ENCODE measurements around the gene STK10.
"Not testable (repeated sequence)": the region's sequence is repeated elsewhere in the genome, so short reads cannot be mapped to it uniquely, and the experiment has no call there.

Gene STK10

DNA sequence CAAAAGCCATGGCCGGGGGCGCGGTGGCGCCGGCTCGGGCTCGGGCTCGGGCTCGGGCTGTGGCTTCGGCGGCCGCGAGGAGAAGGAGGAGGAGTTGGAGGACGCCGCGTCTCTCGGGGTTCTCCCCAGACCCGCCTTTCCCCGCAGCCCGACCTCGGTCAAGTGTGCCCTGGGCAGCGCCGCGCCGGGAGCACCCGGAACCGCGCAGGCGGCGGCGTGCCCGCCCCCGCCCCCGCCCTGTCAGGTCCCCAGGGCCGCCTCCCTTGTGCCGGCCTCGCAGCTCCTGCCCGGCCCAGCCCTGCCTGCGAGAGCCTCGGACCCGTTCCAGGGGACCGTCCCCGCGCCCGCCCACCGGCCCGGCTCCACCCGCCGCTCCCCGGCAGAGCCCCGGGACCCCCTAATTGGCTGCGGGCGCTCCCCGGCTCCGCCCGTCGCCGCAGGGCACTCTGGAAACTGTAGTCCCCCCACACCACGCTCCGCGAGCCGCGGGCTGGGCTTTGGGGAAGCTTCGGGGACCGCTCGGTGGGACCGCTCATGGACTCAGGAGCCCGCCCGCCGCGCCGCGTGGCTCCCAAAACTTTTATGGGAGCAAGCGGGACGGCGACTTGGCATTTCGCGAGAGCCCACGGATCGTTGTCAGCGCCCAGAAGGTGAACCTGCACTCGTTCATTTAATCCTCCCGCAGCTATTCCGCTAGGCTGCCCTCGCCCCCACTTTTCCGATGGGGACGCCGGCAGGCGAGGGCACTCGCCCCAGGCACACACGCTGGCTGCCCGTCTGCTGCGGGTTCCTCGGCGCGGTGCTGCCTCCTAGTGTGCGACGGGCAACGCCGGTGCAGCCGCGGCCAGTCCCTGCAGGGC lies at the start of gene STK10:
TSS of gene STK10 (minus strand) at position 192 of the 860 bp plus-strand sequence. CDS start at position 10, 182 bp downstream.
- peak; percentile 81 to 87 for DNase-seq (ENCODE audit: low read depth in 2 of 2)

DNA sequence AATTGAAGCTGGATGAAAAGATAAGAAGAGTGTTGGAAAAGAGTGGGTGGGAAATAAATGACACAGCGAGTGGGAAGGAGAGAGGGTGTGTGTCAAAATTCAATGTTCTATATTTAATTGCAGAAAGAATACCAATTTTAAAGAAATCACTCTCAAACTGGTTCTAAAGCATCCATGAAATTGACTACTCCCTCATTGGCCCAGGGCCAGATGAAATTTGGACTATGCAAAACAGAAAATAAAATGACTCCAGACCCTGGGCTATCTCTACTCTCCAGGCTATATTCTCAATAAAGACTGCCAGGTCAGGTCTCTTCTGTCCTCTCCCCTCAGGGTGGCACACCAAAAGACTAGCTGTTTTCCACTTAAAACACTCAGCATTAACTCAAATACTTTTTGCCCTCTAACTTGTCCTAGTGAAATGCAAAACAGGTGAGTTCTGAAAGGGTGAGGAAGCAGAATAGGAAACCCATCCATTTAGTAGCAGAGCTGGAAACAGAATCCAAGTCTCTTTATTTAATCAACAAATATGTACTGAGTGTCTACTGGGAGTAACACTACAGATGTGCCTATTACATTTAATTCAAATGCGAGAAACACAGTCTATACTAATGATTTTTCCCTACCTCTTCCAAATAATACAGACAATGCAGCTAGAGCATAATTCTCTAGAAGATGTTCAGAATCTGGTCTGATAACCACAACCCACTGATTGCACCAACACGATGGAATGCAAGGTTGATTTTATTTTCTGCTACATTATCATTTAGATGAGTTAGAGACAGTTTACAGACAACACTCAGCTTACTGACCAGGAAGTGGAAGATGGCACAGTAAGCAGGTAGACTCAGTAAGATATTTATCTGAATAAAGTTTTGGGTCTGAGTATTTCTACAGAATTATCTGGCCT lies 48.1 kb upstream of the STK10 start:
- no peak for DNase-seq (ENCODE audit: low read depth in 2 of 2)

DNA sequence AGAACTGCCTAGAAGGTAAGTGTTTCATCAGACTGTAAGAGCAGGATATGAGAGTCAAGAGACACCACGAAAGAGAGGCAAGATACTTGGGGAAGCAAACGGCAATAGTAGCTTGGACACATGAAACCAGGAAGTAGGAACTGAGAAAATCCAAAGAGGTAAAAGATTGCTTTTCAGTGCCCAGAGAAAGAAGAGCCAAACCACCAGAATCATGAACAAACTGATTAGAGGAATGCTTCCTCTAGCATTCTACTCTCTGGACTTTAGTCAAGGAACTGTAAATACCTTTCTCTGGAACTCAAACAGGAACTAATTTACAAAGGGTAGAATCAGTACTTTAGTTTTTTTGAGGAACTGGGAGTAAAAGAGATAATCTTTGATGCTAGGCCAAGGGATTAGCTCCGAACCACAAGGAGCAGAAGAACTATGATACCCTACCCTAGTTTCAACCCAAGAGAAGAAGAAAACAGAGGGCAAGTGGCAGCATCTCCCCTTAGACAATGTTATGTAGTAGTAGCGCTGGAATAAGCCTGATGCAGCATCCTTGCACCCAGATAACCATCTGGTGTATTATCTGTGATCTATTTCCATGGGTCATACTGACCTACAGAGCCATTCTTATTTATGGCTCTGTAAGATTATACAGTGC lies 47.2 kb upstream of the STK10 start:
- no peak for DNase-seq (ENCODE audit: low read depth in 2 of 2)

DNA sequence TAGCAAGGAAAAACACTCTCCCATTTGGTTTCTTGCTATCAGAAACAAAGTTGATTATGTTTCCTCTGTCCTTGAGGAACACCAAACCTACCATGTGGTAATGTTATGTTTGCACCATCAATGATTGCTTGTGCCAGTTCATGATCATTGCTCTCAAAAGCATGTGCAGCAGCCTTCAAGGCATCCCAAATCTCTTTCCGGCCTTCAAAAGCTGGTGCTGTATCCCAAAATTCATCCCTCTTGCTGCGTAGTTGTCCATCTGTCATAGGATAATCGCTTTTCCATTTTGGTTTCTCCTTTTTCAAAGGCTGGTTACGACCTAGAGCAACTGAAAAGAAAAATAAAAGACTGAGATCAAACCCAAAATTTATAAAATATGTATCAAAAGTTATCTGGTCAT lies 46.0 kb upstream of the STK10 start:
- no peak for DNase-seq (ENCODE audit: low read depth in 2 of 2)

DNA sequence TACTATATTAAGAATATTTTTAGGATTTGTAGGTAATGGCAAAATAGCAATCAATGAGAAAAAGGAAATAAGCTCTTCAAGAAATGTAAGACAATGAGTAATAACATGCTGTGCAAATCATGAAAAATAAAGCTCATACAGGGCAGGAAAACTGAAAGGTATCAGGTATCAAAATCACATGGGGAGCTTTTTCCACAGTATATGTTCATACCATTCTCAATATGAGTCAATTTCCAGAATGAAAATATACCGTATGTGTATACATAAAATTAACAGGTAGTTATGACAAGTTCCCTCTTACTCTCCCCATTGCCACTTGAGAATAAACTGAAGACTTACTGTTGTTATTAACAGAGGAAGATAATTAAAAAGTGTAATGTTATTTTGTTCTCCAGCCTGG lies 41.9 kb upstream of the STK10 start:
- no peak for DNase-seq (ENCODE audit: low read depth in 2 of 2)

DNA sequence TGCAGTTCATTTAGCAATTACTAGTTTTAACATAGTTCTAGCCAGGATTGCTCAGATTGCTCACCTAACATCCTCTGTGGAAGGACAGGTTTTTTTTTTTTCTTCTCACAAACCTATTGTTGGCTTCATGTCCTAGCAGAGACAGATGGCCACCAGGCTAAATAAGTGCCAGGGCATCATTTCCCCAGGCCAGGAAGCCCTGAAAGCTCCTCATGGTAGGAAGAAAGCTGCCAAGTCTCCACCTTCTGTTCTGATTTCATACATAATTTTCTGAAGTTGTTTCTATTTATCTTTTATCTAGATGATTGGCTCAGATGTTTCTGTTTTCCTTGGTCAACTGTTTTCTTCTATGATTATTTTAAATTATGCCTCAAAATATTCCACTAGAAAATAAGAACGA lies 37.0 kb upstream of the STK10 start:
- no peak for DNase-seq (ENCODE audit: low read depth in 2 of 2)

DNA sequence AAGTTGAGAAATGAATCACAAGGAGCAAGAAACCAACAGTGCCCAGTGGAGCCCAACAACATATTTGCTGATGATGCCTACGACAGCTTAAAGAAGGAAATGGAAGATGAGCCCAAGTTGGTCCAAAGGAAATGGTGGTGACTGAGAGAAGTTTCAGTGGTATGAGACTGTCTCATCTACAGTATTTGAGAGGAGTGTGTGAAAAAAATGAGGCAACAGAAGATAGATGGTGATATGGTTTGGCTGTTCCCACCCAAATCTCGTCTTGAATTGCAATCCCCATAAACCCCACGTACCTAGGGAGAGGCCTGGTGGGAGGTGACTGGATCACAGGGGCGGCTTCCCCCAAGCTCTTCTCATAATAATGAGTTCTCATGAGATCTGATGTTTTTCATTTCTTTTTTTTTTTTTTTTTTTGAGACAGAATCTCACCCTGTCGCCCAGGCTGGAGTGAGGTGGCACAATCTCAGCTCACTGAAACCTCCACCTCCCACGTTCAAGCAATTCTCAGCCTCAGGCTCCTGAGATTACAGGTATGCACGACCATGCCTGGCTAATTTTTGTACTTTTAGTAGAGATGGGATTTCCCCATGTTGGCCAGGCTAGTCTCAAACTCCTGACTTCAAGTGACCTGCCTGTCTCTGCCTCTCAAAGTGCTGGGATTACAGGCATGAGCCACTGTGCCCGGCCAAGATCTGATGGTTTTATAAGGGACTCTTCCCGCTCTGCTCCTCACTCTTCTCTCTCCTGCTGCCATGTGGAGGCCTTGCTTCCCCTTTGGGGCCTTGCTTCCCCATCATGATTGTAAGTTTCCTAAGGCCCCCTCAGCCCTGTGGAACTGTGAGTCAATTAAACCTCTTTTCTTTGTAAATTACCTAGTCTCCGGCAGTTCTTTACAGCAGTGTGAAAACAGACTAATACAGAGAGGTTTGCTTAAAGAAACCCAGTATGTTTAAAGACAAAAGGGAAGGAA lies 36.2 kb upstream of the STK10 start:
- DNase-seq (ENCODE audit: low read depth in 2 of 2) = peak; percentile 33 to 69

DNA sequence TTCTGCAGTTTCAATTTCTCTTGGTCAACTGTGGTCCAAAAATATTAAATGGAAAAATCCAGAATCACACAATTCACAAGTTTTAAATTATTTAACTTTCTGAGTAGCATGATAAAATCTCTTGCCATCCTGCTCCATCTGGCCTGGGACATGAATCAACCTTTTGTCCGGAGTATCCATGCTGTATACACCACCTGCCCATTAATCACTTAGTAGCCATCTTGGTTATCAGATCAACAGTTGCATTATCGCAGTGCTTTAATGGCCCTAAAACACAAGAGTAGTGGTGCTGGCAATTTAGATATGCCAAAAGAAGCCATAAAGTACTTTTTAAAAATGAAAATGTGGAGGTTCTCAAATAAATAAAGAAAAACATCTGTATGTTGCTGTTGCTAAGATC lies 31.3 kb upstream of the STK10 start:
- no peak for DNase-seq (ENCODE audit: low read depth in 2 of 2)

DNA sequence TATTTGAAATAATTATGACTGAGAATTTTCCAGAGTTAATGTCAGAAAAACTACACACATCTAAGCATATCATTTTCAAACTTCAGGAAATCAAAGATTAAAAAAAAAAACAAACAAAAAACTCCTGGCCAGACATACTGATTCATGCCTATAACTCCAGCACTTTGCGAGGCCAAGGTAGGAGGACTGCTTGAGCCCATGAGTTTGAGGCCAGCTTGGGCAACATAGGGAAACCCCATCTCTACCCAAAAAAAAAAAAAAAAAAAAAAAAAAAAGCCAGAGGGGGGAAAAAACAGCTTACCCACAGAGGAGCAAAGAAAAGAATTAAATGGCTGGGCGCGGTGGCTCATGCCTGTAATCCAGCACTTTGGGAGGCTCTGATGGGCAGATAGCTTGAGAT lies 28.3 kb upstream of the STK10 start:
- DNase-seq (ENCODE audit: low read depth in 2 of 2) = no peak

DNA sequence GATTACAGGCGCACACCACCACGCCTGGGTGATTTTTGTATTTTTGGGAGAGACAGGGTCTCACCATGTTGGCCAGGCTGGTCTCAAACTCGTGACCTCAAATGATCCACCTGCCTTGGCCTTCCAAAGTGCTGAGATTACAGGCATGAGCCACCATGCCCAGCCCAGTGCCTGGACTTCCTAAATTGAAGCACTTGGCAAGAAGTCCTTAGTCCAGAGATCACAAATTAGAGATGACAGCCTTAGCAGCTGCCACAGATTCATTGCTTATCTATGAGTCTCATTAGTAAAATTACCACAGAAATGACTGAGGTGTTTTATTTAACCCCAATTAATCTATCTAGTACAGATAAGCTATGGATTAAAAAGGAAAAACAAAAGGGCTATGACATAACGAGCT lies 25.1 kb upstream of the STK10 start:
- DNase-seq (ENCODE audit: low read depth in 2 of 2) = no peak

DNA sequence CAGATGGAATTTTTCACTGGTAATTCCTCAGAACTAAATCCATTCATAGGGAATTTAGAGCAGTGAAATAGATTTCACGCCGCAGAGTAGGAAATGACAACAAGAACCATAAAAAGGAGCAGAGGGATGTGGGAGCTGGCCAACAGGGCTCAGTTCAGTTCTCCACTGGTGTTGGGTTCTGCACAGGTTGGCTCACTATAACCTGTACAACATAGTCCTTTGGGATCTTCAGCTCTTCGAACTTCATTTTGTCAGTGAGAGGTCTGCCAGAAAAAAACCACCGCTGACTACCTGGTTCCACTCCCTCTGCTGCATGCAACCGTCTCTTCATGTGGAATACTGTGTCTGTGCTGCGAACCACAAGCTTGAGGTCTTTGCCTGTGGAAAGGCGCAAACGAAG lies 23.7 kb upstream of the STK10 start:
- no peak for DNase-seq (ENCODE audit: low read depth in 2 of 2)

DNA sequence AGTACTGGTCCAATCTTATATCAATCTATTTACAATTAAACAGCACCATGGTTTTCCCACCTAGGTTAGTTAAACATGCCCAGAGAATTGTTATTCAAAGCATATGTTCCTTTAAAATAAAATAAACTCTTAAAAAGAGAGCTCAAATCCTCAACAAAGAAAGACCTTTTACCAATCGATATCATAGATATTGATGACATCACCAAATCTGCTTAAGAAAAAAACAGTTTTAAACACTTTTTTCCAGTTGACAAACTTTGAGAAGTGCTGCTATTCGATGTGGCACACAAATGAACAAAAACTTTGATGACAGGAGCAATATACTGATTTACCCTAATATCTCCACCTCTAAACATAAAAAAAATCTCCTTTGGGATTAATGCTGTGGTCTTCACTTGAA lies 21.7 kb upstream of the STK10 start:
- DNase-seq (ENCODE audit: low read depth in 2 of 2) = no peak

DNA sequence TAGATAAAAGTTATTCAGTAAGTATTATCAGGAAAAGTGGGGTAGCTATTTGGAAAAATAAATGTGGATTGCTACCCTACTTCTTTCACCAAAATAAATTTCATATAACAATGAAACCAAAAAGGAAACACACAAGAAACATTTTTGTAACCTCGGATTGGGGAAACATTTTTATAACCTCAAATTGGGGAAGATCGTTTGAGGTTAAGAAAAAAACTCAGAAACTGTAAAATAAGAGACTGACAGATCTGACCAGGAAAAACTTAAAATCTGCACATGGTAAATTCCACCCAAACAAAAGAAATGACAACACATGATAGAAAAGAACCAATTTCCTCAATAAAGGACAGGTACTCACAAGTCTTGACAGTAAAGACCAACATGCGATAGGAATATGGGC lies 19.5 kb upstream of the STK10 start:
- no peak for DNase-seq (ENCODE audit: low read depth in 2 of 2)

DNA sequence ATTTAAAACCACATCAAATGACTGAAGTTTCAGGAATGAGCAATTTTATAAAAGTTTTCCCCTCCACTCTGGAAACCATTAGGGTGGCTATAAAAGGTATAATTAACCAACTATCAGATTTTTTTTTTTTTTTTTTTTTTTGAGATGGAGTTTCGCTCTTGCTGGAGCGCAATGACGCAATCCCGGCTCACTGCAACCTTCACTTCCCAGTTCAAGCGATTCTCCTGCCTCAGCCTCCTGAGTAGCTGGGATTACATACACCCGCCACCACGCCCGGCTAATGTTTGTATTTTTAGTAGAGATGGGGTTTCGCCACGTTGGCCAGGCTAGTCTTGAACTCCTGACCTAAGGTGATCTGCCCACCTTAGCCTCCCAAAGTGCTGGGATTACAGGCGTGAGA lies 18.0 kb upstream of the STK10 start:
- not testable (repeated sequence) for DNase-seq (ENCODE audit: low read depth in 2 of 2)

DNA sequence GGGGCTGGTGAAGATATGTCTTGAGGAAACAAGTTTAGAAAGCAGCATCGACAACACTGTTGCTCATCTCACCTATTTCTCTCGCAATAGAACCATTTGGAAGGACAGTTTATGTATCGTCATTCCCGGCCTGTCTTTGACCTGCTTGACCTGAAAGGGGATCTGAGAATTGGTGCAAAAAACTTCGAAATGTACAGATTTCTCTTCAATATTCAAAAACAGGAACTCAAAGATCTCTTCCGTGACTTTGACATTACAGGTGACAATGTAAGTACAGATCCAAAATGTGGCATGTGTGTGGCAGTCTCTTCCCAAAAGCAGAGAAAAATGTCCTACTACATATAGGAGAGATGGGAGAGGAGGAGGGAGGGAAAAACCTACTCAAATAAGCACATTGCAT lies 12.5 kb upstream of the STK10 start:
- no peak for DNase-seq (ENCODE audit: low read depth in 2 of 2)

DNA sequence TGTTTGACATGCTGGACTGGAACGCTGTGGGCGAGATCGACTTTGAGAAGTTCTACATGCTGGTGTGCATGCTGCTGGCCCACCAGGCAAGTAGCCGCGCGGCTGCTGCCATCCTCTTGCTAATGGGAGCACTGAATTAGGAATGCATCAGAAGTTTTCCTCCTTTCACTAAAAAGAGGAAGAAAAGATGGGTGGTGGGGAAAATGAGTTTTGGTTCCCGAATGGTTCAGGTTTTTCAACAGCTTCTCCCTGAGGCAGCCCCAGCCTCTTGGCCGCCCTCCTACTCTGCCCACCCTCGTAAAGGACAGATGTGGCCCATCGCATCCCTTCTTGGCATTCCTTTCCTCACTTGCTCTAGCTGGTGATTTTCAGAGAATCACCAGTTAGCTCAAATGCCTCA lies 11.4 kb upstream of the STK10 start:
- DNase-seq (ENCODE audit: low read depth in 2 of 2) = no peak

DNA sequence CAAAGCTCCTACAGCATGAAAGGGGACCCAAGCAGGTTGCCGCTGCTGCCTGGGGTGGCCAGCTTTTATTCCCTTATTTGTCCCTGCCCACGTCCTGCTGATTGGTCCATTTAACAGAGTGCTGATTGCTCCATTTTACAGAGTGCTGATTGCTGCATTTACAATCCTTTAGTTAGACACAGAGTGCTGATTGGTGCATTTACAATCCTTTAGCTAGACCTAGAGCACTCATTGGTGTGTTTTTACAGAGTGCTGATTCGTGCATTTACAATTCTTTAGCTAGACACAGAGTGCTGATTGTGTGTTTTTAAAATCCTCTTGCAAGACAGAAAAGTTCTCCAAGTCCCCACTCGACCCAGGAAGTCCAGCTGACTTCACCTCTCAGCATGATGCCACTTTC lies 9.8 kb upstream of the STK10 start:
- not testable (repeated sequence) for DNase-seq (ENCODE audit: low read depth in 2 of 2)

DNA sequence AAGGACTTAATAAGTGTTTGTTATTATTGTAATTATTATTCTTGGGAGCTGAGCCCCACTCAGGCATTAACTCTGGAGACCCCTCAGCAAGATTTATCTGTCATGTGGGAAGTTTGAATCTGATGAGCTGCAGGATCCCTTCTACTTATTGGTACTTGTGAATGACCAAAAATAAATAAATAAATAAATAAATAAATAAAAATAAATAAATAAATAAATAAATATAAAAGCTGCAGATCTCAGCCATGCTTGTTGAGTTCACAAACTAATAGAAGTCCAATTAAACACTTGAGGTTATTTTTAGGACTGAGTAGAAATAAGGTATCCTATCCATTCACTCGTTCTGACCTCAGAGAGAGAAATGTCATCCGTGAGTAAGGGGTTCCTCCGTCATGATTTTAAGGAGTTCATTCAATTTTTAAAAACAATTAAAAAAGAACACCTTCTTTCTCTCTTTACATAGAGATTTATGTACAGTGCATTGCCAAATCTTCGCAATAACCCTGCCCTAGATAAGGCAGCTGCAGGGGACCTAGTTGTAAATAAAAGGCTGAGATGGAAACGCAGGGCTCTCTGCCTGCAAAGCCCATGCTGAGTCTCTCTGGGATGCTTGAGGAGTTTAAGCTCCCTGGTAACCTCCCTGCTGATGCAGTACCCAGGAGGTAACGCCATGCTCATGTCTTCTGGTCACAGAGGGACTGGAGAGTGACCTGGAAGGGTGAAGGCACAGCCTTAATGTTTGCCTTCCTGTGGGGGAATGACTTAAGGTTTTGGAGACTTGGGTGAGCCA lies 7.2 kb upstream of the STK10 start:
- DNase-seq (ENCODE audit: low read depth in 2 of 2) = no peak

DNA sequence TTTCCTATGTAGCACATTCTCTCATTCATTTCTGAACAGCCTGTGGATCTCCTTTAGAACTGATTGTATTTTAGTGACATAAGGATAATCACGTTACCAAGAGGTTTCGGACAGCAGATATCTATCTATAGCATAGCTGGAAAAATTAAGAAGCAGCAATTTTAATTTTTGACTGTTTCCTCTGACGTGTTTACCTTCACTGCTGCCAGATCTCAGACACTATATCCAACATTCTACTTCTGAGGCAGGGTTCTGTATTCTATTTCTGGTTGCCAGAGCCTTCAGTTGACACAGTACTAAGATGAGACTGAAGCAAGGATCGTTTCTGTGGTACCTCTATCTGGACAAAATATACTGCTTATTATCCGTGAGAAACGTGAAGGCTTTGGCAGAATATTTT lies 5.8 kb upstream of the STK10 start, which contains the start of gene EFCAB9:
TSS of gene EFCAB9 (plus strand) at position 301 of the 400 bp plus-strand sequence. CDS start at position 302, 1 bp downstream.
- DNase-seq (ENCODE audit: low read depth in 2 of 2) = no peak

DNA sequence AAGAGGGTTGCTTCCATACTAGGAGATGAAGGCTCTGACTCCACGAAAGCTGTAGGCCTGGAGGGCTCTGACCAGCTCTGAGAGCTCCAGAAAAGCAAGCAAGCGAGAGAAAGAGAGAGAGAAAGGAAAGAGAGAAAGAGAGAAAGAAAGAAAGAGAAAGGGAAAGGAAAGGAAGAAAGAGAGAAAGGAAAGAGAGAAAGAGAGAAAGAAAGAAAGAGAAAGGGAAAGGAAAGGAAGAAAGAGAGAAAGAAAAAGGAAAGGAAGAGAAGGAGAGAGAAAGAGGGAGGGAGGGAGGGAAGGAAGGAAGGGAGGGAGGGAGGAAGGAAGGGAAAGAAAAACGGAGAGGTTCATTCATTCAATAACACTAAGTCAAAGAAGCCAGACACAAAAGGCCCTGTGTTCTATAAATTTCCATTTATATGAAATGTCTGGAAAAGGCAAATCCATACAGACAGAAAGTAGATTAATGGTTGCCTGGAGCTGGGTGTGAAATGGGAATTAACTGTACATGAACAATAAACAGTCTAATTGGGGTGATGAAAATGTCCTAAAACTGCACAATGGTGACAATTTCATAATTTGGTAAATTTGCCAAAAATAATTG lies 1.8 kb upstream of the STK10 start:
- DNase-seq (ENCODE audit: low read depth in 2 of 2) = no peak

All from stimulated activated CD4-positive, alpha-beta T cell treated with anti-CD3 and anti-CD28 coated beads, Interleukin-4, amount 100 ng/mL, for 48 hours (primary cell).